Measurements from ENCODE around the gene ZNF300. TPM values are rescaled to one million over a fixed set of nuclear protein-coding genes. Genes with fewer than 3 reads are reported as not detected.
A peak's percentile ranks its signal among the peaks of the same experiment; 100 is the strongest.

Gene ZNF300
- total and polyA plus RNA-seq, 2 of the 13 experiments (the other 11 are each of a cell fraction or from before 2014, with no cell fraction given), result 2.7 to 6.8 TPM

DNA sequence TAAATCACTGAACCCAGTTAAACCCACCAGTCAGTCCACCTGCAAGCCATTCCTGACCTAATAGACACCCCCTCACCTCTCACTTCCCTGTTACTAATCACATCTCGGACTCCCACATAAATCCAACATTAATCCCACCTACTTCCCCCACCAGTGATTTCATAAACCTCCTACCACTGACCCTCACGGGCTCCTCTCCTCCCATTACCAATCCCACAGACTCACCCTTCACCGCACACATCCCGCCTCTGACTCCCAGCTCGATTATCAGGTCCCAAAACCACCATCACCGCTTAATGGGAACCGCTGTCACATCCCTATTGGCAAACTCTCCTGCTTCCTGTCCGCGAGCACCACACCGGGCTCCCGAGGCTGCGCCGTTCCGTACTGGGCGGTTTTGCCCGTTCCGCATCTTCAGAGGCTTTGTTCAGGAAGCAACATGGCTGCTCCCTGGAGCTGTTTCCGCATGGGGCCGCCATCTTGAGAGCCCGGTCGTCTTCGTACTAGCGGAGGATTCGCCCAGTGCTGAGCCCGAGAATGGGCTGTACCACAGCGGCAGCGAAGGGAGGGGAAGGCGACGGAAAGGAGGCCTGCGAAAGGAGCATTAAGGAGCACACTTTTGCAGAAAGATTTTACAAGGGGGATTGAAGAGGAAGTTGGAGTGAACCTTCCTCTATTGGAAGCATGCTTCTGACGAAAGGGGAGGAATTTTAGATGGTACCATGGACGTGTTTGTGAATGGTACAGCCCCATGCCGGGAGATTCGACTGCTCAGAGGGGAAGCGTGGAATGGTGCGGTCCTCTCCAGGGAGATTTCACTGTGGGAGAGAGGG, at the start of gene ZNF300 (continued):
- 0 out of 2 replicates have a peak, but pooled peaks have one; percentile 45 for TF ChIP-seq ARNT2 (CRISPR knock-in tag; IDR thresholded peaks at IDR 0.05; ENCODE audit: low read depth)
- TF ChIP-seq GABPB1 (CRISPR knock-in tag; IDR thresholded peaks at IDR 0.05), result peak; percentile 84
- no peak for TF ChIP-seq ZMAT3 (CRISPR knock-in tag; conservative IDR thresholded peaks at IDR 0.05)
- TF ChIP-seq, protein P1, sequence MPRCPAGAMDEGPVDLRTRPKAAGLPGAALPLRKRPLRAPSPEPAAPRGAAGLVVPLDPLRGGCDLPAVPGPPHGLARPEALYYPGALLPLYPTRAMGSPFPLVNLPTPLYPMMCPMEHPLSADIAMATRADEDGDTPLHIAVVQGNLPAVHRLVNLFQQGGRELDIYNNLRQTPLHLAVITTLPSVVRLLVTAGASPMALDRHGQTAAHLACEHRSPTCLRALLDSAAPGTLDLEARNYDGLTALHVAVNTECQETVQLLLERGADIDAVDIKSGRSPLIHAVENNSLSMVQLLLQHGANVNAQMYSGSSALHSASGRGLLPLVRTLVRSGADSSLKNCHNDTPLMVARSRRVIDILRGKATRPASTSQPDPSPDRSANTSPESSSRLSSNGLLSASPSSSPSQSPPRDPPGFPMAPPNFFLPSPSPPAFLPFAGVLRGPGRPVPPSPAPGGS (CRISPR knock-in tag; IDR thresholded peaks at IDR 0.05), result no peak
- TF ChIP-seq, protein P2, sequence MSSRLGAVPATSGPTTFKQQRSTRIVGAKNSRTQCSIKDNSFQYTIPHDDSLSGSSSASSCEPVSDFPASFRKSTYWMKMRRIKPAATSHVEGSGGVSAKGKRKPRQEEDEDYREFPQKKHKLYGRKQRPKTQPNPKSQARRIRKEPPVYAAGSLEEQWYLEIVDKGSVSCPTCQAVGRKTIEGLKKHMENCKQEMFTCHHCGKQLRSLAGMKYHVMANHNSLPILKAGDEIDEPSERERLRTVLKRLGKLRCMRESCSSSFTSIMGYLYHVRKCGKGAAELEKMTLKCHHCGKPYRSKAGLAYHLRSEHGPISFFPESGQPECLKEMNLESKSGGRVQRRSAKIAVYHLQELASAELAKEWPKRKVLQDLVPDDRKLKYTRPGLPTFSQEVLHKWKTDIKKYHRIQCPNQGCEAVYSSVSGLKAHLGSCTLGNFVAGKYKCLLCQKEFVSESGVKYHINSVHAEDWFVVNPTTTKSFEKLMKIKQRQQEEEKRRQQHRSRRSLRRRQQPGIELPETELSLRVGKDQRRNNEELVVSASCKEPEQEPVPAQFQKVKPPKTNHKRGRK (CRISPR knock-in tag; IDR thresholded peaks at IDR 0.05), result no peak
- TF ChIP-seq ZNF546 (CRISPR knock-in tag; conservative IDR thresholded peaks at IDR 0.05), result no peak
- no peak for TF ChIP-seq PCBP2 (optimal IDR thresholded peaks at IDR 0.05; ENCODE audit: low read depth, low read length, poor library complexity, severe bottlenecking)
- TF ChIP-seq BORCS8-MEF2B (CRISPR knock-in tag; IDR thresholded peaks at IDR 0.05), result no peak
- TF ChIP-seq RAD51 (IDR thresholded peaks at IDR 0.05; ENCODE audit: borderline replicate concordance), result no peak
- TF ChIP-seq, protein P3, sequence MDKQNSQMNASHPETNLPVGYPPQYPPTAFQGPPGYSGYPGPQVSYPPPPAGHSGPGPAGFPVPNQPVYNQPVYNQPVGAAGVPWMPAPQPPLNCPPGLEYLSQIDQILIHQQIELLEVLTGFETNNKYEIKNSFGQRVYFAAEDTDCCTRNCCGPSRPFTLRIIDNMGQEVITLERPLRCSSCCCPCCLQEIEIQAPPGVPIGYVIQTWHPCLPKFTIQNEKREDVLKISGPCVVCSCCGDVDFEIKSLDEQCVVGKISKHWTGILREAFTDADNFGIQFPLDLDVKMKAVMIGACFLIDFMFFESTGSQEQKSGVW (CRISPR knock-in tag; IDR thresholded peaks at IDR 0.05; ENCODE audit: borderline replicate concordance), result no peak
- TF ChIP-seq PRMT3 (CRISPR knock-in tag; IDR thresholded peaks at IDR 0.05; ENCODE audit: borderline replicate concordance, low read depth), result no peak; the same call in 1 of the 2 replicates
- no peak for TF ChIP-seq ZNF24 (IDR thresholded peaks at IDR 0.05)
- no peak for TF ChIP-seq KIAA2018 (CRISPR knock-in tag; IDR thresholded peaks at IDR 0.05; ENCODE audit: borderline replicate concordance)
- TF ChIP-seq KLF15 (CRISPR knock-in tag; IDR thresholded peaks at IDR 0.05; ENCODE audit: borderline replicate concordance), result no peak
